IMR-90 (cell line): ENCODE measurements around the gene HADHB. TPM values are rescaled to one million over a fixed set of nuclear protein-coding genes. Genes with fewer than 3 reads are reported as not detected.
A peak's percentile ranks its signal among the peaks of the same experiment; 100 is the strongest.

ENCODE experiments used
- ATAC-seq: fragments of 200-7000 bp; cut with Tn5 transposase; 2 replicates; pipeline ENCODE4 v1.9.1; 2020; ENCODE audit warnings: low read depth, mild to moderate bottlenecking, moderate library complexity
- BruUV-seq: library from RNA; stranded (reverse); fragments of 400-500 nt; replicated peaks from 2 replicates; lab custom pipeline; 2021; lab: Mats Ljungman, UMichigan
- CTCF ChIA-PET: fragments of 300-600 bp; formaldehyde crosslinking; extraction: SDS; loops from one replicate; lab custom pipeline; 2021; ENCODE audit warnings: antibody characterized with exemption; lab: Yijun Ruan, JAX
- POLR2A ChIA-PET: fragments of 300-600 bp; sonication (Branson Sonifier 250); formaldehyde crosslinking; loops from one replicate; lab custom pipeline; 2022; ENCODE audit warnings: antibody characterized with exemption; ENCODE audit not compliant: unreplicated experiment; lab: Charles Lee
- DNase-seq: peaks from one replicate; pipeline ENCODE4 v3.0.0; 2013
- H2AFZ ChIP-seq: replicated peaks from 2 replicates; pipeline ENCODE3; 2013; ENCODE audit warnings: low read length, mild to moderate bottlenecking; ENCODE audit not compliant: poor library complexity
- H2AK5ac ChIP-seq: 2 replicates; pipeline ENCODE4 v1.6.1; 2013; ENCODE audit warnings: low read depth, low read length, inconsistent platforms
- H2AK9ac ChIP-seq: replicated peaks from 2 replicates; pipeline ENCODE3; 2013; ENCODE audit warnings: mild to moderate bottlenecking, low read depth, low read length, moderate library complexity; ENCODE audit not compliant: poor library complexity
- H2BK120ac ChIP-seq: 2 replicates; pipeline ENCODE4 v1.6.1; 2013; ENCODE audit warnings: low read depth, low read length, inconsistent platforms
- H2BK15ac ChIP-seq: 3 replicates; pipeline ENCODE4 v1.6.1; 2013; ENCODE audit warnings: low read depth, low read length, inconsistent platforms
- H2BK20ac ChIP-seq: 2 replicates; pipeline ENCODE4 v1.6.1; 2013; ENCODE audit warnings: low read depth, mild to moderate bottlenecking, inconsistent platforms, low read length, moderate library complexity
- H2BK5ac ChIP-seq: 2 replicates; pipeline ENCODE4 v1.6.1; 2013; ENCODE audit warnings: mild to moderate bottlenecking, low read depth, low read length, inconsistent platforms; ENCODE audit not compliant: poor library complexity, severe bottlenecking
- H3K14ac ChIP-seq: replicated peaks from 2 replicates; pipeline ENCODE4 v1.6.1; 2013; ENCODE audit warnings: low read depth, low read length, inconsistent platforms
- H3K18ac ChIP-seq: 2 replicates; pipeline ENCODE4 v1.6.1; 2013; ENCODE audit warnings: low read depth, low read length, control low read depth
- H3K23ac ChIP-seq: 2 replicates; pipeline ENCODE4 v1.6.1; 2013; ENCODE audit warnings: low read depth, low read length, inconsistent platforms
- H3K27ac ChIP-seq: 2 replicates; pipeline ENCODE4 v1.5.1; 2013; ENCODE audit warnings: mild to moderate bottlenecking, control low read depth, low read length; ENCODE audit not compliant: insufficient read depth
- H3K27me3 ChIP-seq: 2 replicates; pipeline ENCODE4 v1.6.1; 2013; ENCODE audit warnings: low read length; ENCODE audit not compliant: control insufficient read depth, insufficient read depth
- H3K36me3 ChIP-seq: 2 replicates; pipeline ENCODE4 v1.6.1; 2013; ENCODE audit warnings: low read length, mixed read lengths; ENCODE audit not compliant: control insufficient read depth, insufficient read depth
- H3K4ac ChIP-seq: 2 replicates; pipeline ENCODE4 v1.6.1; 2013; ENCODE audit warnings: low read depth, low read length, inconsistent platforms
- H3K4me1 ChIP-seq: 2 replicates; pipeline ENCODE4 v1.6.1; 2013; ENCODE audit warnings: low read length, mixed read lengths; ENCODE audit not compliant: control insufficient read depth, insufficient read depth
- H3K4me2 ChIP-seq: 2 replicates; pipeline ENCODE4 v1.6.1; 2013; ENCODE audit warnings: low read depth, mild to moderate bottlenecking, control low read depth, low read length, moderate library complexity
- H3K4me3 ChIP-seq: 2 replicates; pipeline ENCODE4 v1.5.1; 2013; ENCODE audit warnings: low read depth, mild to moderate bottlenecking, control low read depth, low read length, moderate library complexity; ENCODE audit not compliant: insufficient read depth
- H3K56ac ChIP-seq: 2 replicates; pipeline ENCODE4 v1.6.1; 2013; ENCODE audit warnings: low read length, inconsistent platforms; ENCODE audit not compliant: insufficient read depth; ENCODE audit errors: extremely low read depth
- H3K79me1 ChIP-seq, 2 experiments: 2 replicates each; pipeline ENCODE4 v1.6.1; 2013; ENCODE audit warnings: low read length in 2 of 2, inconsistent platforms in 1 of 2, low read depth in 1 of 2
- H3K9ac ChIP-seq: 2 replicates; pipeline ENCODE4 v1.6.1; 2013; ENCODE audit warnings: low read depth, low read length, control low read depth
- H3K9me1 ChIP-seq: 2 replicates; pipeline ENCODE4 v1.6.1; 2013; ENCODE audit warnings: low read length, inconsistent platforms; ENCODE audit not compliant: insufficient read depth
- H3K9me3 ChIP-seq: 2 replicates; pipeline ENCODE4 v1.6.1; 2013; ENCODE audit warnings: low read length; ENCODE audit not compliant: control insufficient read depth, insufficient read depth
- H4K20me1 ChIP-seq: 2 replicates; pipeline ENCODE4 v1.6.1; 2013; ENCODE audit warnings: low read length, inconsistent platforms; ENCODE audit not compliant: insufficient read depth
- H4K5ac ChIP-seq: 2 replicates; pipeline ENCODE4 v1.6.1; 2013; ENCODE audit warnings: mild to moderate bottlenecking, low read depth, low read length, control low read depth
- H4K8ac ChIP-seq, 2 experiments: 2 replicates each; pipeline ENCODE4 v1.6.1; 2013; ENCODE audit warnings: low read depth in 2 of 2, low read length in 2 of 2, control low read depth in 1 of 2, inconsistent platforms in 1 of 2
- H4K91ac ChIP-seq: 2 replicates; pipeline ENCODE4 v1.6.1; 2013; ENCODE audit warnings: low read depth, low read length, inconsistent platforms; ENCODE audit not compliant: insufficient read depth
- CEBPB ChIP-seq: IDR thresholded peaks from 2 replicates; pipeline ENCODE4 v1.6.1; 2012; ENCODE audit warnings: low read depth, low read length, improper control_type of control experiment
- WGBS, 2 experiments: methylation state at CpG; one replicate each; pipeline versions ENCODE4 v1.1.5 to v1.1.7; 2013; ENCODE audit warnings: missing lambda C conversion rate in 2 of 2; ENCODE audit not compliant: insufficient read length in 1 of 2; ENCODE audit errors: extremely low coverage in 2 of 2; 5-methylcytosine and 5-hydroxymethylcytosine counted together
- dilution Hi-C: fragments of 300-500 bp; cut with HindIII; formaldehyde crosslinking; loops from one replicate; pipeline ENCODE4 v1.14.3; 2018; ENCODE audit warnings: low sequenced_read_pairs; ENCODE audit not compliant: unreplicated experiment
- in situ Hi-C: fragments of 300-500 bp; cut with MboI; formaldehyde crosslinking; loops from 3 replicates; pipeline ENCODE4 v1.14.3; 2019; ENCODE audit warnings: low sequenced_read_pairs, inconsistent platforms, mixed read lengths
- intact Hi-C: fragments of 100-400 bp; cut with micrococcal nuclease; formaldehyde crosslinking; loops from 2 replicates; pipeline ENCODE4 v1.10.0; 2022
- polyA plus RNA-seq, 3 experiments: library from polyadenylated mRNA; depleted of rRNA; stranded (reverse); fragments of >200 nt; gene quantifications; 2 replicates each; pipeline ENCODE4 v1.2.3, GENCODE V29; 2012; ENCODE audit warnings: low replicate concordance in 1 of 3
- total RNA-seq: library from RNA; depleted of rRNA; stranded (reverse); fragments of >200 nt; gene quantifications from 2 replicates; pipeline ENCODE4 v1.2.3, GENCODE V29; 2012
- TF ChIP-seq, protein P1 (sequence below): fragments of 150-350 bp; IDR thresholded peaks from 2 replicates; pipeline ENCODE4 v1.6.1; 2017; ENCODE audit warnings: mild to moderate bottlenecking, antibody characterized with exemption, low read length, low read depth

Gene HADHB
- total and polyA plus RNA-seq, 2 of the 4 experiments (the other 2 are of a cell fraction) = 67.9 to 79.8 TPM

DNA sequence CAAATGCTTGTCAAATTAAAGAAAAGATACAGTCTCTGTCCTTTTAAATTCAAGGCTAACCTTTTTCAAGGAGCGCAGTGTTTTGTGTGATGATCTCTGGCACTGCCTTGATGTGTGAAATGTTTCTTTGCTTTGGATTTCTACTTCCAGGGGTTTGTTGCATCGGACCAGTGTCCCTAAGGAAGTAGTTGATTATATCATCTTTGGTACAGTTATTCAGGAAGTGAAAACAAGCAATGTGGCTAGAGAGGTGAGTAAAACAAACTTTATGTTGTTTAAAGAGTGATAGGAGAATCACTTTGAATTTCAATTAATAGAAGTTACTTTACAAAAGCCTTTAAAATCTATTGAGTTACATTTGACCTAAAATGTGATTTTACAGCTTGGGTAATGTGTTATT lies 28.8 kb downstream of the HADHB start:
- 0 out of 3 replicates have a peak overlapping the region, but pooled peaks have one; percentile 65 for H2BK15ac ChIP-seq
- H3K9ac ChIP-seq = peak overlapping the region; percentile 24; the same call in 1 of the 2 replicates
- H2BK20ac ChIP-seq = no peak overlapping the region
- peak overlapping the region; percentile 66 for H2BK5ac ChIP-seq
- H3K36me3 ChIP-seq = peaks cover 13% of the 10 kb centered on the region
- DNase-seq = peak; percentile 17
- 80% methylated on average over 1 of the region's 2 CpGs; no CpG with 5 or more reads in 1 of the 2 experiments for whole genome bisulfite sequencing, 2 experiments
- H4K91ac ChIP-seq = no peak overlapping the region
- ChIA-PET CTCF (interaction anchor here (0.6 kb wide), 1 partner anchor 68 kb away, joined by 5 read pairs; no protein-coding TSS in a partner anchor), POLR2A (no interaction called here)
- ATAC-seq = no peak
- H2BK120ac ChIP-seq = no peak overlapping the region
- H2AK9ac ChIP-seq = no peak overlapping the region
- peak; percentile 35; the same call in 1 of the 2 replicates for TF ChIP-seq CEBPB
- TF ChIP-seq, protein P1, sequence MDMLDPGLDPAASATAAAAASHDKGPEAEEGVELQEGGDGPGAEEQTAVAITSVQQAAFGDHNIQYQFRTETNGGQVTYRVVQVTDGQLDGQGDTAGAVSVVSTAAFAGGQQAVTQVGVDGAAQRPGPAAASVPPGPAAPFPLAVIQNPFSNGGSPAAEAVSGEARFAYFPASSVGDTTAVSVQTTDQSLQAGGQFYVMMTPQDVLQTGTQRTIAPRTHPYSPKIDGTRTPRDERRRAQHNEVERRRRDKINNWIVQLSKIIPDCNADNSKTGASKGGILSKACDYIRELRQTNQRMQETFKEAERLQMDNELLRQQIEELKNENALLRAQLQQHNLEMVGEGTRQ = no peak
- H3K27ac ChIP-seq = no peak overlapping the region
- no peak overlapping the region for H3K4ac ChIP-seq
- peaks cover 7% of the 10 kb centered on the region; the same call in 1 of the 2 replicates for H3K4me1 ChIP-seq
- H3K27me3 ChIP-seq = no peaks in the 10 kb centered on the region
- H3K23ac ChIP-seq = no peak overlapping the region
- no peaks in the 10 kb centered on the region for H3K9me3 ChIP-seq
- dilution Hi-C loops = no loop called here
- intact Hi-C loops = no loop called here
- peaks cover 10% of the 10 kb centered on the region for H3K9me1 ChIP-seq
- H3K4me2 ChIP-seq = peak overlapping the region; percentile 49; the same call in 1 of the 2 replicates
- peak overlapping the region; percentile 27; the same call in 1 of the 2 replicates for H3K18ac ChIP-seq
- no peak overlapping the region for H2AK5ac ChIP-seq
- H4K8ac ChIP-seq = 0 out of 4 replicates have a peak overlapping the region, but pooled peaks of 1 of the 2 experiments have one; percentile 15
- in situ Hi-C loops = no loop called here
- peaks cover 5% of the 10 kb centered on the region; the same call in 1 of the 2 replicates for H4K20me1 ChIP-seq
- no peak overlapping the region for H4K5ac ChIP-seq
- no peak overlapping the region for H3K4me3 ChIP-seq
- peaks cover 2 to 14% of the 10 kb centered on the region in 2 experiments for H3K79me1 ChIP-seq
- no peak overlapping the region for H3K56ac ChIP-seq
- no peak overlapping the region for H2AFZ ChIP-seq
- no peak overlapping the region; the same call in 1 of the 2 replicates for H3K14ac ChIP-seq
- BruUV-seq = no TSS peak
